HEK293T (cell line): ENCODE measurements around the gene PI16.

Experiments used
- ARNT ChIP-seq: fragments of 450-650 bp; IDR thresholded peaks from 2 replicates; pipeline ENCODE4 v1.6.1; 2017; ENCODE audit warnings: mild to moderate bottlenecking
- ELF4 ChIP-seq: fragments of 450-650 bp; IDR thresholded peaks from 2 replicates; pipeline ENCODE4 v1.6.1; 2017; ENCODE audit warnings: antibody characterized with exemption
- FOXK2 ChIP-seq: fragments of 450-650 bp; IDR thresholded peaks from 2 replicates; pipeline ENCODE4 v1.6.1; 2016; ENCODE audit warnings: mild to moderate bottlenecking
- FOXM1 ChIP-seq: fragments of 450-650 bp; IDR thresholded peaks from 2 replicates; pipeline ENCODE4 v1.6.1; 2017; ENCODE audit warnings: mild to moderate bottlenecking, borderline replicate concordance
- PKNOX1 ChIP-seq: fragments of 450-650 bp; IDR thresholded peaks from 2 replicates; pipeline ENCODE4 v1.6.1; 2016
- SUZ12 ChIP-seq: fragments of 450-650 bp; IDR thresholded peaks from 2 replicates; pipeline ENCODE4 v1.6.1; 2016; ENCODE audit warnings: mild to moderate bottlenecking

GRCh38 chr6:36912030-36912454 is 42.5 kb upstream of the PI16 start:
- no peak for TF ChIP-seq FOXK2
- no peak for TF ChIP-seq ELF4
- no peak for TF ChIP-seq FOXM1
- TF ChIP-seq PKNOX1 = no peak
- TF ChIP-seq ARNT = no peak
- no peak for TF ChIP-seq SUZ12
